Activated CD4-positive, alpha-beta T cell treated with anti-CD3 and anti-CD28 coated beads, Interleukin-2, amount 10 ng/mL, durations not matched to agents 24 days and 14 days (primary cell): Measurements from ENCODE around the gene DBNDD1. TPM values are rescaled to one million over a fixed set of nuclear protein-coding genes. Genes with fewer than 3 reads are reported as not detected.

Experiments
- DNase-seq: peaks from one replicate; pipeline ENCODE4 v3.0.0; 2022
- H3K27ac Mint-ChIP-seq: one replicate; pipeline ENCODE4 v1.8.0; 2022; ENCODE audit warnings: mild to moderate bottlenecking, mixed read lengths
- H3K27me3 Mint-ChIP-seq: one replicate; pipeline ENCODE4 v1.8.0; 2022; ENCODE audit warnings: mixed read lengths
- H3K36me3 Mint-ChIP-seq: one replicate; pipeline ENCODE4 v1.8.0; 2022; ENCODE audit warnings: low read depth, mild to moderate bottlenecking, mixed read lengths
- H3K4me1 Mint-ChIP-seq: one replicate; pipeline ENCODE4 v1.8.0; 2021; ENCODE audit warnings: mixed read lengths
- H3K4me3 Mint-ChIP-seq: one replicate; pipeline ENCODE4 v1.8.0; 2022; ENCODE audit warnings: mild to moderate bottlenecking, moderate library complexity, mixed read lengths
- H3K9me3 Mint-ChIP-seq: one replicate; pipeline ENCODE4 v1.8.0; 2021; ENCODE audit warnings: mixed read lengths
- intact Hi-C: fragments of 100-400 bp; cut with micrococcal nuclease; formaldehyde crosslinking; loops from one replicate; pipeline ENCODE4 v1.15.1; 2023
- total RNA-seq: library from RNA; stranded (reverse); gene quantifications from 2 replicates; pipeline ENCODE4 v1.2.3, GENCODE V29; 2022

Gene DBNDD1
- total RNA-seq, 1 donor from 2014 or later, result not detected

DNA sequence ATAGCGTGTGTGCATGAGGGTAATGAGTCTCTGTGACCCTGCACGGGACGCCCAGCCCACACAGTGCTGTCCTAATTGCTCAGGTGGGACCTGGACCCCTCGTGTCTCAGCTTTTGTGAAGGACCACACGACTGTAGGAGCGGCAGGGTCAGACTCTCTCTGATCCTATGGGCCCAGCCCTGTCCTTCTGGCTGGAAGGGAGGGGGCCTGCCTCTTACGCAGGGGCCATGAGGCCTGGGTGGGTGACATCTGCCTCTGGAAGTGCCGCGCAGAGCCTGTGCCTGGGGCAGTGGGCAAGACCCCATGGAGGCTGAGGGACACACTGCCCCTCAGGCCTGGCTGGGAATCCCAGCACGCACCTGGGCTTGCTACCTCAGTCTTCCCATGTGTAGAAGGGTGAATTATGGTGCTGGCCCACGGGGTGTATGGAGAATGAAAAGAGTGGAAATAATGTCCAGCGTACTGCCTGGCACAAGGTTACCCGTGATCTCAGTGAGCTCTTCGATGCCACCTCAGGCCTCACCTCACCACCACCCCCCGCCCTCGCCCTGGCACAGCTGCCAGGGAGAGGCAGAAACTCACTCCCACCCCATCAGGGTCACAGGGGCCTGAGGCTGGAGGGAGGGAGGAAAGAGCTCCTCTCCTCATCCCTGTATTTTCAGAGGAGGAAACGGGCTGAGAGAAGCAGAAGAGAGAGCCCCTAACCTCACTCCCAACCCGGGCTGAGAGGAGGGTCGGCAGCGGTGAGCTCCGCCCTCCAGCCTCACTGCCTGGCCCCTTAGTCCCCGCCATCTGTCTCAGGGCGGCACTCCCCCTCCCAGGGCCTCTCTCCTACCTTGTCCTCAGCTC is 27.1 kb upstream of the DBNDD1 start:
- peaks cover 16% of the 10 kb centered on the region for H3K27me3 Mint-ChIP-seq
- no peak overlapping the region for H3K27ac Mint-ChIP-seq

DNA sequence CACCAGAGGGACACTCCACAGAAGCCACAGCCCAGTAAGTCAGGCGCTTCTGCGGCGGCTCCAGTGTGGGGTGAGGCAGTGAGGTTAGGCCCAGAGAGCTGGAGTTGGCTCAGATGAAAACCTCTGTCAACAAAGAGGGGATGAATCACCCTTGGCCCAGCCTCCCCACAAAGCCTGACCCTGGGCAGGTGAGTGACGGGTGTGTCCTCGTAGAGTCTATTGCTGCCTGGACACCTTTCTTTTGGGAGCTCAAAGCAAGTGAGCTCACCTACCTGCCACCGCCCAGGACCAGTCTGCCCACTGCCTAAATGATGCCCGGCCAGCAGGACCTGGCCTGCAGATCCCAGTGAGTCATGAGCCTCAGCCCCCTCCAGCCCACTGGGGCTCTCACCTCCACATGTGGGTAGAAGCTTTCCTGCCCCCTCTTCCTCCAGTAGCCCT is 24.9 kb upstream of the DBNDD1 start:
- Mint-ChIP-seq H3K4me1 (peaks cover 4% of the 10 kb centered on the region), H3K9me3 (no peaks in the 10 kb centered on the region), H3K27ac (no peak overlapping the region), H3K27me3 (peaks cover 14% of the 10 kb centered on the region), H3K36me3 (no peaks in the 10 kb centered on the region), H3K4me3 (no peak overlapping the region)
- no peak for DNase-seq
- intact Hi-C loops, result no loop called here

More for the DNA sequence above, 27.1 kb upstream of the DBNDD1 start:
- intact Hi-C loops, result no loop called here
- no peak for DNase-seq
- Mint-ChIP-seq H3K9me3 (no peaks in the 10 kb centered on the region), H3K36me3 (no peaks in the 10 kb centered on the region), H3K4me1 (peaks cover 4% of the 10 kb centered on the region), H3K4me3 (no peak overlapping the region)

- no peak overlapping the region for H3K4me3 Mint-ChIP-seq
- no peak overlapping the region for H3K27ac Mint-ChIP-seq
- peaks cover 9% of the 10 kb centered on the region for H3K27me3 Mint-ChIP-seq
- DNase-seq, result no peak
- peaks cover 4% of the 10 kb centered on the region for H3K4me1 Mint-ChIP-seq
- H3K36me3 Mint-ChIP-seq, result no peaks in the 10 kb centered on the region
- intact Hi-C loops, result no loop called here
- no peaks in the 10 kb centered on the region for H3K9me3 Mint-ChIP-seq
Observed at GRCh38 chr16:90043526-90043925, 24.3 kb upstream of the DBNDD1 start.

GRCh38 chr16:90042946-90043514 is 23.8 kb upstream of the DBNDD1 start:
- Mint-ChIP-seq H3K9me3 (no peaks in the 10 kb centered on the region), H3K4me3 (no peak overlapping the region), H3K27me3 (peaks cover 5% of the 10 kb centered on the region), H3K4me1 (peaks cover 3% of the 10 kb centered on the region), H3K27ac (no peak overlapping the region), H3K36me3 (no peaks in the 10 kb centered on the region)
- intact Hi-C loops, result no loop called here
- no peak for DNase-seq

GRCh38 chr16:90041896-90042473 is 22.7 kb upstream of the DBNDD1 start:
- Mint-ChIP-seq H3K36me3 (no peaks in the 10 kb centered on the region), H3K27me3 (peaks cover 5% of the 10 kb centered on the region), H3K4me3 (no peak overlapping the region), H3K4me1 (peaks cover 3% of the 10 kb centered on the region), H3K9me3 (no peaks in the 10 kb centered on the region), H3K27ac (no peak overlapping the region)
- intact Hi-C loops, result no loop called here
- no peak for DNase-seq

- no peaks in the 10 kb centered on the region for H3K4me1 Mint-ChIP-seq
- no peak overlapping the region for H3K4me3 Mint-ChIP-seq
- no peak overlapping the region for H3K27ac Mint-ChIP-seq
- H3K27me3 Mint-ChIP-seq, result no peaks in the 10 kb centered on the region
- intact Hi-C loops, result no loop called here
- no peak for DNase-seq
- no peaks in the 10 kb centered on the region for H3K36me3 Mint-ChIP-seq
- H3K9me3 Mint-ChIP-seq, result no peaks in the 10 kb centered on the region
Observed at GRCh38 chr16:90040152-90041023, 21.1 kb upstream of the DBNDD1 start.

GRCh38 chr16:90037276-90037675 is 18.0 kb upstream of the DBNDD1 start:
- DNase-seq, result no peak
- no peak overlapping the region for H3K27ac Mint-ChIP-seq
- no peaks in the 10 kb centered on the region for H3K9me3 Mint-ChIP-seq
- H3K36me3 Mint-ChIP-seq, result peaks cover 2% of the 10 kb centered on the region
- H3K4me1 Mint-ChIP-seq, result no peaks in the 10 kb centered on the region
- no peaks in the 10 kb centered on the region for H3K27me3 Mint-ChIP-seq
- intact Hi-C loops, result no loop called here
- H3K4me3 Mint-ChIP-seq, result no peak overlapping the region

DNA sequence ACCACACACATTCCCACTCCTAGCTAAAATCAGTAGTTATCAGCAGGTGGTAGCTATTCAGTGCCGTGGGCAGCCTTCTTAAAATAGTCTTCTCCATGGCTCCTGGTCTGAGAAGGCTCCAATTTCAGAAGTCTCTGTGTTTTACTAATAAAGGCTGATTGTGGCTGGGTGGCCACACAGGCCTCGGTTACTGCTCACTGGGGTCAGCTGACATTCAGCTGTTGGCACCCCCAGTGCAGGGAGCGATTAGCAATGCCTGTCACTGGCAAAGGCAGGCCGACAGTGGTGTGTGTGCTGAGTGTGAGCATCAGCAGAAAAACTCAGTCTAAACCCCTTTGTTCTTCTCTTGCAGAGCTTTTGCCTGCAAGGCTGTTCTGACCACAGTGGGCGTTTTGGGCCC is 16.6 kb upstream of the DBNDD1 start:
- Mint-ChIP-seq H3K27ac (no peak overlapping the region), H3K9me3 (peaks cover 6% of the 10 kb centered on the region), H3K36me3 (peaks cover 9% of the 10 kb centered on the region), H3K4me1 (peaks cover 3% of the 10 kb centered on the region), H3K27me3 (no peaks in the 10 kb centered on the region), H3K4me3 (no peak overlapping the region)
- intact Hi-C loops, result no loop called here
- no peak for DNase-seq

GRCh38 chr16:90034504-90034903 is 15.2 kb upstream of the DBNDD1 start:
- peaks cover 9% of the 10 kb centered on the region for H3K36me3 Mint-ChIP-seq
- DNase-seq, result no peak
- H3K9me3 Mint-ChIP-seq, result peaks cover 6% of the 10 kb centered on the region
- H3K4me1 Mint-ChIP-seq, result peaks cover 3% of the 10 kb centered on the region
- intact Hi-C loops, result no loop called here
- no peak overlapping the region for H3K27ac Mint-ChIP-seq
- no peak overlapping the region for H3K4me3 Mint-ChIP-seq
- no peaks in the 10 kb centered on the region for H3K27me3 Mint-ChIP-seq

DNA sequence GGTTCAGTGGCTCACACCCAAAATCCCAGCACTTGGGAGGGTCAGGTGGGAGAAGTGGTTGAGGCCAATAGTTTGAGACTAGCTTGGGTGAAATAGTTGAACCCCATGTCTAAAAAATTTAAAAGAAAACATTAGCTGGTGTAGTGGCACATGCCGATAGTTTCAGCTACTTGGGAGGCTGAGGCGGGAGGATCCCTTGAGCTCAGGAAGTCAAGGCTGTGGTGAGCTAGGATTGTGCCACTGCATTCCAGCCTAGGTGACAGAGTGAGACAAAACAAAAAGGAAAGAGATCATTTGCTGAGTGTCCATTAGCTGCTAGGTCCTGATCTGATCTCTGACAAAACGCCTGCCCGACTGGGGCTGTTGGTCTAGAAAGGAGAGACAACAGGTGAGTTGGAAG is 14.1 kb upstream of the DBNDD1 start:
- Mint-ChIP-seq H3K27ac (no peak overlapping the region), H3K4me1 (peaks cover 3% of the 10 kb centered on the region), H3K36me3 (peaks cover 9% of the 10 kb centered on the region), H3K9me3 (peaks cover 6% of the 10 kb centered on the region), H3K4me3 (no peak overlapping the region), H3K27me3 (no peaks in the 10 kb centered on the region)
- no peak for DNase-seq
- intact Hi-C loops, result no loop called here

DNA sequence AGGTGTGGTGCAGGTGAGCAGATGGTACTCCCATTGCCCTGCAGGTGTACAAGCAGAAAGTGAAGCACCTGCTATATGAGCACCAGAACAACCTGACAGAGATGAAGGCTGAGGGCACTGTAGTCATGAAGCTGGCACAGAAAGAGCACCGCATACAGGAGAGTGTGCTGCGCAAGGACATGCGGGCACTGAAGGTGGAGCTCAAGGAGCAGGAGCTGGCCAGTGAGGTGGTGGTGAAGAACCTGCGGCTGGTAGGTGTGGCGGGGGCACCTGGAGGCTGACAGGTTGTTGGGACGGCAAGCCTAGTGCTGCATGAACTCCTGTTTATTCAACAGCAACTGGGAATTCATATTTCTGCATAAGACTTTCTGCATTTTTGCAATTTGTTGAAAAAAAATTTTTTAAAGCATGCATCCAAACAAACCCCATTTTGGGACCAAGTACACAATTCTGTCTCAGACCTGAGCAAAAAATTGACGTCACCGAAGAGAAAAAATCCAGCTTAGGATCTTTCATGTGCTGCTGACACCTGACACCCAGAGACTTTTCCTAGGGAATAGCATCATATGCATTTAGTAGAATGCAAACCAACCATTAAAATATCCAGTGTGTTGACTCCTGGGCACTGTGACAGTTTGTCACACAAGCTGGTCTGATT is 13.5 kb upstream of the DBNDD1 start:
- H3K9me3 Mint-ChIP-seq, result peaks cover 6% of the 10 kb centered on the region
- peak overlapping the region; percentile 83 for H3K27ac Mint-ChIP-seq
- H3K4me3 Mint-ChIP-seq, result no peak overlapping the region
- H3K4me1 Mint-ChIP-seq, result peaks cover 3% of the 10 kb centered on the region
- H3K27me3 Mint-ChIP-seq, result no peaks in the 10 kb centered on the region
- intact Hi-C loops, result no loop called here
- no peak for DNase-seq
- H3K36me3 Mint-ChIP-seq, result peaks cover 9% of the 10 kb centered on the region

DNA sequence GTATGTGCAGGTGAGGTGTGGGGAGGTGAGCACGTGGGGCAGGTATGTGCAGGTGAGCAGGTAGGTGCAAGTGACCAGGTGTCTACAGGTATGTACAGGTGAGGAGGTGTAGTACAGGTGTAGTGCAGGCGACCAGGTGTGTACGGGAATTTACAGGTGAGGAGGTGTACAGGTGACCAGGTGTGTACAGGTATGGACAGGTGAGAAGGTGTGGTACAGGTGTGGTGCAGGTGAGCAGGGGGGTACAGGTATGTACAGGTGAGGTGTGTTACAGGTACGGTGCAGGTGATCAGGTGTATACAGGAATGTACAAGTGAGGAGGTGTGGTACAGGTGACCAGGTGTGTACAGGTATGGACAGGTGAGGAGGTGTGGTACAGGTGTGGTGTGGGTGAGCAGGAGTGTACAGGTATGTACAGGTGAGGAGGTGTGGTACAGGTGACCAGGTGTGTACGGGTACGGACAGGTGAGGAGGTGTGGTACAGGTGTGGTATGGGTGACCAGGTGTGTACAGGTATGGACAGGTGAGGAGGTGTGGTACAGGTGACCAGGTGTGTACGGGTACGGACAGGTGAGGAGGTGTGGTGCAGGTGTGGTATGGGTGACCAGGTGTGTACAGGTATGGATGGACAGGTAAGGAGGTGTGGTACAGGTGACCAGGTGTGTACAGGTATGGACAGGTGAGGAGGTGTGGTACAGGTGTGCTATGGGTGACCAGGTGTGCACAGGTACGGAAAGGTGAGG is 12.8 kb upstream of the DBNDD1 start:
- Mint-ChIP-seq H3K4me1 (peaks cover 3% of the 10 kb centered on the region), H3K4me3 (peak overlapping the region; percentile 12), H3K9me3 (peaks cover 6% of the 10 kb centered on the region)

More for the DNA sequence above, 12.8 kb upstream of the DBNDD1 start:
- Mint-ChIP-seq H3K27me3 (no peaks in the 10 kb centered on the region), H3K27ac (peak overlapping the region; percentile 83), H3K36me3 (peaks cover 9% of the 10 kb centered on the region)
- DNase-seq, result no peak
- intact Hi-C loops, result no loop called here
